ENCODE measurements around the gene DNMT1. TPM values are rescaled to one million over a fixed set of nuclear protein-coding genes. Genes with fewer than 3 reads are reported as not detected.

The DNMT1 gene
- polyA plus RNA-seq, 1 donor from 2014 or later = 58.4 TPM

GRCh38 chr19:10105509-10106099 lies 89.1 kb downstream of the DNMT1 start:
- Histone ChIP-seq H4K20me1 (ENCODE audit: insufficient read depth) (no peaks in the 10 kb centered on the region), H3K4me2 (ENCODE audit: low read length) (no peak overlapping the region), H3K79me2 (replicated peaks; ENCODE audit: insufficient read depth, low read length) (peaks cover 12% of the 10 kb centered on the region), H3K36me3 (ENCODE audit: insufficient read depth, low read length) (no peaks in the 10 kb centered on the region), H3K27me3 (ENCODE audit: insufficient read depth, low read depth, low read length) (no peaks in the 10 kb centered on the region), H3K27ac (ENCODE audit: low read length) (peak overlapping the region; percentile 27), H3K9me3 (ENCODE audit: low read length) (no peaks in the 10 kb centered on the region), H3K4me3 (ENCODE audit: low read length) (peak overlapping the region; percentile 94), H2AFZ (ENCODE audit: low read depth, low read length) (no peak overlapping the region), H3K9me2 (ENCODE audit: insufficient read depth, low read length) (no peaks in the 10 kb centered on the region), H3K9ac (ENCODE audit: low read length) (no peak overlapping the region), H3F3A (ENCODE audit: insufficient read depth, low read length, poor library complexity, severe bottlenecking) (no peaks in the 10 kb centered on the region)
- TF ChIP-seq RAD21 (conservative IDR thresholded peaks at IDR 0.05) (no peak), SMC3 (conservative IDR thresholded peaks at IDR 0.05; ENCODE audit: poor library complexity) (no peak), CTCF (IDR thresholded peaks at IDR 0.05; ENCODE audit: poor library complexity, severe bottlenecking) (no peak), POLR2AphosphoS5 (IDR thresholded peaks at IDR 0.05) (no peak), TAF1 (IDR thresholded peaks at IDR 0.05; ENCODE audit: low read depth) (no peak), MXI1 (conservative IDR thresholded peaks at IDR 0.05; ENCODE audit: poor library complexity, severe bottlenecking) (no peak), EP300 (conservative IDR thresholded peaks at IDR 0.05; ENCODE audit: poor library complexity, severe bottlenecking) (no peak), EZH2 (IDR thresholded peaks at IDR 0.05; ENCODE audit: borderline replicate concordance, insufficient read depth, low read length, poor library complexity, severe bottlenecking) (no peak)
- TF ChIP-seq, protein P1, sequence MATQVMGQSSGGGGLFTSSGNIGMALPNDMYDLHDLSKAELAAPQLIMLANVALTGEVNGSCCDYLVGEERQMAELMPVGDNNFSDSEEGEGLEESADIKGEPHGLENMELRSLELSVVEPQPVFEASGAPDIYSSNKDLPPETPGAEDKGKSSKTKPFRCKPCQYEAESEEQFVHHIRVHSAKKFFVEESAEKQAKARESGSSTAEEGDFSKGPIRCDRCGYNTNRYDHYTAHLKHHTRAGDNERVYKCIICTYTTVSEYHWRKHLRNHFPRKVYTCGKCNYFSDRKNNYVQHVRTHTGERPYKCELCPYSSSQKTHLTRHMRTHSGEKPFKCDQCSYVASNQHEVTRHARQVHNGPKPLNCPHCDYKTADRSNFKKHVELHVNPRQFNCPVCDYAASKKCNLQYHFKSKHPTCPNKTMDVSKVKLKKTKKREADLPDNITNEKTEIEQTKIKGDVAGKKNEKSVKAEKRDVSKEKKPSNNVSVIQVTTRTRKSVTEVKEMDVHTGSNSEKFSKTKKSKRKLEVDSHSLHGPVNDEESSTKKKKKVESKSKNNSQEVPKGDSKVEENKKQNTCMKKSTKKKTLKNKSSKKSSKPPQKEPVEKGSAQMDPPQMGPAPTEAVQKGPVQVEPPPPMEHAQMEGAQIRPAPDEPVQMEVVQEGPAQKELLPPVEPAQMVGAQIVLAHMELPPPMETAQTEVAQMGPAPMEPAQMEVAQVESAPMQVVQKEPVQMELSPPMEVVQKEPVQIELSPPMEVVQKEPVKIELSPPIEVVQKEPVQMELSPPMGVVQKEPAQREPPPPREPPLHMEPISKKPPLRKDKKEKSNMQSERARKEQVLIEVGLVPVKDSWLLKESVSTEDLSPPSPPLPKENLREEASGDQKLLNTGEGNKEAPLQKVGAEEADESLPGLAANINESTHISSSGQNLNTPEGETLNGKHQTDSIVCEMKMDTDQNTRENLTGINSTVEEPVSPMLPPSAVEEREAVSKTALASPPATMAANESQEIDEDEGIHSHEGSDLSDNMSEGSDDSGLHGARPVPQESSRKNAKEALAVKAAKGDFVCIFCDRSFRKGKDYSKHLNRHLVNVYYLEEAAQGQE (IDR thresholded peaks at IDR 0.05; ENCODE audit: borderline replicate concordance) = no peak

DNA sequence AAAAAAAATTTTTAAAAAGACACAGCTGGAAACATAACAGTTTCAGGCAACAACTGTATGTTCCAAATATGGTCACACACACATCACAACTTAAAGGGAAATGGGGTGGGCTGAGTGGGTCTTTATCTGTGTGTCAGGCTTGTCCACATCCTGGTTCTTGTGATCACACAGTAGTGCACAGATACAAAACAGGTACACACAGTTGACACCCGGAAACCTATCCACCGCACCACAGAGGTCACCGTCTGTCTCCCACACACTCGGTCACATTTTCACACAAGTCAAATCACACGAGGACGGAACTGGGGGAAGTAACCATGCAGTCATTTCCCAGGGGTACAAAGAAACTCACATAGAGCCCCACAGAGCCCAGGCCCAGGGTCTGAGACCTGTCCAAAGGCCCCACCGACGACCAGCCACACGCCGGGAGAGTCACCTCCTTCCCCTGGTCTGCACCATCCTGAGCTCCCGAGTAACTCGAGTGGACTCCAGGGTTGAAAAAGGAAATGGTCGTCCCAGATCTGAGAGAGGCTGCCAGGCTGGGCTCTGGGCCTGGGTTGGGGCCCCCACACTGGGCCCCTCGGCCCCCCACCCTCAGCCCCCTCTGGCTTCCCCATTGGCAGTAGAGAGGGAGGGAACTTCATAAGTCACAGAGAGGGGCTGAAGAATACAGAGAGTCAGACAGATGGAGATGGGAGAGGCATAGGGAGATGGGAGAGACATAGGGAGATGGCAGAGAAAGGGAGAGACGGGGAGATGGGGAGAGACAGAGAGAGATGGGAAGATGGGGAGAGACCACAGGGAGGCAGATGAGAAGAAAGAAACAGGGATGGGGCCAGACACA lies 89.9 kb downstream of the DNMT1 start:
- no peak overlapping the region for H3K4me3 ChIP-seq (ENCODE audit: low read length)
- no peaks in the 10 kb centered on the region for H3F3A ChIP-seq (ENCODE audit: insufficient read depth, low read length, poor library complexity, severe bottlenecking)
- no peak overlapping the region for H3K4me2 ChIP-seq (ENCODE audit: low read length)
- H2AFZ ChIP-seq (ENCODE audit: low read depth, low read length) = no peak overlapping the region
- no peaks in the 10 kb centered on the region for H3K27me3 ChIP-seq (ENCODE audit: insufficient read depth, low read depth, low read length)
- H3K9me3 ChIP-seq (ENCODE audit: low read length) = no peaks in the 10 kb centered on the region
- H3K9ac ChIP-seq (ENCODE audit: low read length) = no peak overlapping the region
- no peaks in the 10 kb centered on the region for H4K20me1 ChIP-seq (ENCODE audit: insufficient read depth)
- no peak overlapping the region for H3K27ac ChIP-seq (ENCODE audit: low read length)
- H3K79me2 ChIP-seq (replicated peaks; ENCODE audit: insufficient read depth, low read length) = peaks cover 12% of the 10 kb centered on the region
- no peaks in the 10 kb centered on the region for H3K9me2 ChIP-seq (ENCODE audit: insufficient read depth, low read length)
- TF ChIP-seq MXI1 (conservative IDR thresholded peaks at IDR 0.05; ENCODE audit: poor library complexity, severe bottlenecking) (no peak), EP300 (conservative IDR thresholded peaks at IDR 0.05; ENCODE audit: poor library complexity, severe bottlenecking) (no peak), TAF1 (IDR thresholded peaks at IDR 0.05; ENCODE audit: low read depth) (no peak), POLR2AphosphoS5 (IDR thresholded peaks at IDR 0.05) (no peak)
- no peaks in the 10 kb centered on the region for H3K36me3 ChIP-seq (ENCODE audit: insufficient read depth, low read length)
